Esophagus squamous epithelium (tissue), 5 donors: ENCODE data around the gene AP5Z1. TPM values are rescaled to one million over a fixed set of nuclear protein-coding genes. Genes with fewer than 3 reads are reported as not detected.

Source experiments
- DNase-seq: peaks from one replicate; lab custom pipeline; 2025; lab: John Stamatoyannopoulos, UW
- H3K27ac ChIP-seq, 4 donors: fragments of 200-600 bp; sonication (generic); one replicate each; pipeline ENCODE4 v1.5.1; 2016 to 2019; ENCODE audit warnings: mild to moderate bottlenecking in 1 of 4
- H3K27me3 ChIP-seq, 4 donors: fragments of 200-600 bp; sonication (generic); 1 replicate in 3 of 4; 2 replicates in 1 of 4; pipeline versions ENCODE4 v1.5.1 to v1.6.0; 2017 to 2021; ENCODE audit warnings: antibody characterized with exemption in 1 of 4
- H3K36me3 ChIP-seq, 3 donors: fragments of 200-600 bp; sonication (generic); one replicate each; pipeline ENCODE4 v1.5.1; 2016 to 2019
- H3K4me1 ChIP-seq, 3 donors: fragments of 200-600 bp; sonication (generic); one replicate each; pipeline ENCODE4 v1.5.1; 2017 to 2019
- H3K4me3 ChIP-seq, 4 donors: fragments of 200-600 bp; sonication (generic); 1 replicate in 3 of 4; 2 replicates in 1 of 4; pipeline ENCODE4 v1.5.1; 2016 to 2019; ENCODE audit warnings: mild to moderate bottlenecking in 2 of 4, moderate library complexity in 1 of 4
- H3K9me3 ChIP-seq, 3 donors: fragments of 200-600 bp; sonication (generic); one replicate each; pipeline ENCODE4 v1.5.1; 2016 to 2019
- CTCF ChIP-seq, 6 experiments: fragments of 450-650 bp in 4 of 6; fragments of 200-600 bp in 2 of 6; sonication (generic) in 2 of 6; IDR thresholded peaks; one replicate each; pipeline ENCODE4 v1.5.1; 2016 to 2019; ENCODE audit warnings: antibody characterized with exemption in 6 of 6, mild to moderate bottlenecking in 4 of 6, moderate library complexity in 4 of 6
- POLR2A ChIP-seq, 4 donors: fragments of 450-650 bp; IDR thresholded peaks; one replicate each; pipeline ENCODE4 v1.6.1; 2017; ENCODE audit warnings: antibody characterized with exemption in 4 of 4, mild to moderate bottlenecking in 4 of 4, moderate library complexity in 3 of 4
- WGBS, 2 donors: methylation state at CpG; one replicate each; pipeline ENCODE4 v1.1.5; 2018; 5-methylcytosine and 5-hydroxymethylcytosine counted together
- intact Hi-C: fragments of 100-400 bp; cut with DNase I; formaldehyde crosslinking; loops from one replicate; pipeline ENCODE4 v1.15.0; 2022
- total RNA-seq, 4 donors: library from RNA; depleted of rRNA; stranded (reverse); fragments of >200 nt; gene quantifications; one replicate each; pipeline ENCODE4 v1.1.0, GENCODE V29; 2016
- donor health status: DM: yes; HTN: yes; CAD: no.

The AP5Z1 gene
- total RNA-seq, 4 donors from 2014 or later = 11.2 to 32.8 (median 23.8) TPM

GRCh38 chr7:4774658-4775249 is 669 bp upstream of the AP5Z1 start:
- intact Hi-C loops = no loop called here
- no peaks in the 10 kb centered on the region for H3K9me3 ChIP-seq
- H3K36me3 ChIP-seq = peaks cover 0 to 14% (median 0%) of the 10 kb centered on the region in 3 donors
- TF ChIP-seq POLR2A (IDR thresholded peaks at IDR 0.05) (no peak), CTCF (IDR thresholded peaks at IDR 0.05) (no peak)
- peak overlapping the region; percentile 84 to 94 (median 89) for H3K4me3 ChIP-seq
- peak overlapping the region; percentile 93 to 94 (median 93) for H3K27ac ChIP-seq
- no peak for DNase-seq
- no peaks in the 10 kb centered on the region for H3K27me3 ChIP-seq
- WGBS, 2 donors = 11 to 30% methylated on average over 4 to 11 of the region's 24 CpGs
- peaks cover 14 to 43% (median 21%) of the 10 kb centered on the region in 3 donors for H3K4me1 ChIP-seq

- DNase-seq = no peak
- TF ChIP-seq CTCF (IDR thresholded peaks at IDR 0.05) (no peak), POLR2A (IDR thresholded peaks at IDR 0.05) (no peak)
These were observed 613 bp downstream of the AP5Z1 start for GRCh38 chr7:4775848-4776623.

GRCh38 chr7:4779118-4779517 is 3.7 kb downstream of the AP5Z1 start:
- DNase-seq = no peak
- Histone ChIP-seq H3K27me3 (no peaks in the 10 kb centered on the region), H3K36me3 (peaks cover 23 to 46% (median 29%) of the 10 kb centered on the region in 3 donors), H3K4me3 (no peak overlapping the region), H3K27ac (no peak overlapping the region), H3K9me3 (no peaks in the 10 kb centered on the region), H3K4me1 (peaks cover 13 to 38% (median 19%) of the 10 kb centered on the region in 3 donors)
- intact Hi-C loops = no loop called here
- 95 to 98% methylated on average over 5 of the region's 5 CpGs for WGBS, 2 donors
- TF ChIP-seq POLR2A (IDR thresholded peaks at IDR 0.05) (no peak), CTCF (IDR thresholded peaks at IDR 0.05) (no peak)

More at GRCh38 chr7:4775848-4776623, 613 bp downstream of the AP5Z1 start:
- Histone ChIP-seq H3K36me3 (peaks cover 0 to 27% (median under 1%) of the 10 kb centered on the region in 3 donors), H3K9me3 (no peaks in the 10 kb centered on the region), H3K27ac (peak overlapping the region; percentile 93 to 94 (median 93)), H3K4me1 (peaks cover 14 to 43% (median 21%) of the 10 kb centered on the region in 3 donors), H3K4me3 (peak overlapping the region; percentile 84 to 94 (median 89)), H3K27me3 (no peaks in the 10 kb centered on the region)
- WGBS, 2 donors = 15 to 21% methylated on average over 15 to 25 of the region's 32 CpGs
- intact Hi-C loops = no loop called here

DNA sequence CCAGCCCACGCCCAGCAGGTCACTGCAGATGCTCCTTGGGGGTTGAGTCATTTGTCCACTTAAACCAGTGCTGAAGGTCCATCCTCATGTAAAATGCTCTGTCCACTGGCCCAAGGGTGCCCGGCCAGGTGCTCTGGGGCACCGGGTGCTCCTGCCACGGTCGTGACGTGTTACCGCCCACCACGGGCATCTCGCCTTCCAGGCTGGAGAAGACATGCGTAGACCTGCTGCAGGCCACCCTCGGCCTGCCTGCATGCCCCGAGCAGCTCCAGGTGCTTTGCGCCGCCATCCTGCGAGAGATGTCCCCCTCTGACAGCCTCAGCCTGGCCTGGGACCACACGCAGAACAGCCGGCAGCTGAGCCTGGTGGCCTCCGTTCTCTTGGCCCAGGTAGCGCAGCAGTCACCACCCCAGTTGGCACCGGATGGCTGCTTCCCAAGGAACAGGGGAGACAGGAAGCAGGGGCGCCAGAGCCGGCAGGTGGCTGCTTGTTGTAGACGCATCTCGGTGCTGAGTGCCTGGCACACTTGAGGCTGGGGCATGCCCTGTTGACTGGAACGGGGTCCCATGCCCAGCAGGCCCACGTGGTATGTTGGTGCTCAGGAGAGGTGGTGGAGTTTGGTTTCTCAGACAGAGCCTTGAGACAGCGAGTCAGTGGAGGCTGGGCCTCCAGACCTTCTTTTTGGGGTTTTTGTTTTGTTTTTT is 6.1 kb downstream of the AP5Z1 start:
- no peak overlapping the region for H3K4me3 ChIP-seq
- TF ChIP-seq POLR2A (IDR thresholded peaks at IDR 0.05) (no peak), CTCF (IDR thresholded peaks at IDR 0.05) (no peak)
- 65 to 83% methylated on average over 7 to 11 of the region's 27 CpGs for WGBS, 2 donors
- intact Hi-C loops = no loop called here
- H3K4me1 ChIP-seq = peaks cover 6 to 24% (median 10%) of the 10 kb centered on the region in 3 donors
- peaks cover 33 to 70% (median 46%) of the 10 kb centered on the region in 3 donors for H3K36me3 ChIP-seq
- no peak overlapping the region for H3K27ac ChIP-seq
- DNase-seq = no peak
- no peaks in the 10 kb centered on the region for H3K9me3 ChIP-seq
- no peaks in the 10 kb centered on the region for H3K27me3 ChIP-seq
